Measurements from ENCODE around the gene SLC38A3.

The SLC38A3 gene

GRCh38 chr3:50268276-50268675, 63.2 kb downstream of the SLC38A3 start:
- Histone ChIP-seq H3K79me1 (ENCODE audit: low read depth, low read length) (peaks cover 3% of the 10 kb centered on the region), H3K9me3 (replicated peaks in 1 of 2; ENCODE audit: control insufficient read depth in 2 of 2, insufficient read depth in 1 of 2, low read depth in 1 of 2, low read length in 2 of 2) (no peaks in the 10 kb centered on the region), H2AFZ (ENCODE audit: low read length) (no peak overlapping the region), H3K4ac (ENCODE audit: low read length) (no peak overlapping the region), H3K27ac (replicated peaks; ENCODE audit: low read length) (no peak overlapping the region), H4K8ac (ENCODE audit: low read depth, low read length) (no peak overlapping the region), H2BK12ac (ENCODE audit: low read length) (no peak overlapping the region), H3K4me2 (ENCODE audit: insufficient read depth, low read length, poor library complexity, severe bottlenecking) (no peak overlapping the region), H2BK5ac (ENCODE audit: low read length) (peak overlapping the region; percentile 93), H3K9ac (ENCODE audit: low read depth, low read length, poor library complexity) (peak overlapping the region; percentile 32), H3K4me3 (ENCODE audit: low read length in 2 of 2) (peak overlapping the region in 1 of 2 donors; percentile 9), H3K4me1 (ENCODE audit: control insufficient read depth in 2 of 2, insufficient read depth in 1 of 2, low read depth in 1 of 2, low read length in 2 of 2) (peaks cover 47 to 57% of the 10 kb centered on the region in 2 donors), H3K14ac (ENCODE audit: low read length) (no peak overlapping the region), H2BK120ac (ENCODE audit: low read depth, low read length) (no peak overlapping the region), H3K23ac (ENCODE audit: low read depth, low read length, poor library complexity) (no peak overlapping the region), H3K27me3 (ENCODE audit: control insufficient read depth in 3 of 3, insufficient read depth in 3 of 3, low read depth in 1 of 3, low read length in 3 of 3) (peaks cover 0 to 3% (median 3%) of the 10 kb centered on the region in 3 experiments), H2BK15ac (ENCODE audit: low read length) (peak overlapping the region; percentile 98), H3K36me3 (replicated peaks in 1 of 2; ENCODE audit: control insufficient read depth in 2 of 2, insufficient read depth in 2 of 2, low read length in 2 of 2) (no peaks in the 10 kb centered on the region), H4K91ac (ENCODE audit: low read depth, low read length, poor library complexity) (no peak overlapping the region), H2AK5ac (ENCODE audit: low read depth, low read length) (peak overlapping the region; percentile 98), H3K18ac (ENCODE audit: low read length) (peak overlapping the region; percentile 94)
- no CpG with 5 or more reads among the region's 3 CpGs for WGBS, 2 donors (ENCODE audit: extremely low coverage in 2 of 2, insufficient read length in 2 of 2, insufficient replicate concordance in 1 of 2)
- no peak for DNase-seq (ENCODE audit: low spot score)

- peak within 1 kb of the TSS; percentile 93 for H4K91ac ChIP-seq (ENCODE audit: low read depth, low read length, poor library complexity)
- H3K4ac ChIP-seq (ENCODE audit: low read length), result peak within 1 kb of the TSS; percentile 39
- peak within 1 kb of the TSS; percentile 53 for H2BK120ac ChIP-seq (ENCODE audit: low read depth, low read length)
- H2AK5ac ChIP-seq (ENCODE audit: low read depth, low read length), result peak within 1 kb of the TSS; percentile 99
- H3K9ac ChIP-seq (ENCODE audit: low read depth, low read length, poor library complexity), result peak within 1 kb of the TSS; percentile 83
- H3K4me1 ChIP-seq (ENCODE audit: control insufficient read depth in 2 of 2, insufficient read depth in 1 of 2, low read depth in 1 of 2, low read length in 2 of 2), result peaks cover 42 to 54% of the 10 kb centered on the region in 2 donors
- peak within 1 kb of the TSS; percentile 87 for H3K14ac ChIP-seq (ENCODE audit: low read length)
- H3K4me2 ChIP-seq (ENCODE audit: insufficient read depth, low read length, poor library complexity, severe bottlenecking), result no peak within 1 kb of the TSS
- no peak within 1 kb of the TSS for H2AFZ ChIP-seq (ENCODE audit: low read length)
- H3K27ac ChIP-seq (replicated peaks; ENCODE audit: low read length), result no peak within 1 kb of the TSS
- H4K8ac ChIP-seq (ENCODE audit: low read depth, low read length), result no peak within 1 kb of the TSS
- H2BK5ac ChIP-seq (ENCODE audit: low read length), result peak within 1 kb of the TSS; percentile 93
- H2BK15ac ChIP-seq (ENCODE audit: low read length), result peak within 1 kb of the TSS; percentile 98
- peak within 1 kb of the TSS; percentile 94 for H3K18ac ChIP-seq (ENCODE audit: low read length)
- DNase-seq (ENCODE audit: low spot score), result no peak
- H3K9me3 ChIP-seq (replicated peaks in 1 of 2; ENCODE audit: control insufficient read depth in 2 of 2, insufficient read depth in 1 of 2, low read depth in 1 of 2, low read length in 2 of 2), result no peaks in the 10 kb centered on the region
- peak within 1 kb of the TSS in 1 of 2 donors; percentile 9 for H3K4me3 ChIP-seq (ENCODE audit: low read length in 2 of 2)
- peaks cover 6 to 9% (median 6%) of the 10 kb centered on the region in 3 experiments for H3K27me3 ChIP-seq (ENCODE audit: control insufficient read depth in 3 of 3, insufficient read depth in 3 of 3, low read depth in 1 of 3, low read length in 3 of 3)
- peak within 1 kb of the TSS; percentile 97 for H2BK12ac ChIP-seq (ENCODE audit: low read length)
- peak within 1 kb of the TSS; percentile 62 for H3K23ac ChIP-seq (ENCODE audit: low read depth, low read length, poor library complexity)
- no CpG with 5 or more reads among the region's 21 CpGs for WGBS, 2 donors (ENCODE audit: extremely low coverage in 2 of 2, insufficient read length in 2 of 2, insufficient replicate concordance in 1 of 2)
- no peaks in the 10 kb centered on the region for H3K36me3 ChIP-seq (replicated peaks in 1 of 2; ENCODE audit: control insufficient read depth in 2 of 2, insufficient read depth in 2 of 2, low read length in 2 of 2)
- H3K79me1 ChIP-seq (ENCODE audit: low read depth, low read length), result peaks cover 3% of the 10 kb centered on the region
Measured at GRCh38 chr3:50268703-50269451, 63.8 kb downstream of the SLC38A3 start, which contains the start of gene SEMA3B. TSS of gene SEMA3B (plus strand) at chr3:50269147. CDS start at chr3:50269241, 94 bp downstream.

- Histone ChIP-seq H2AK5ac (ENCODE audit: low read depth, low read length) (peak overlapping the region; percentile 99), H3K27me3 (ENCODE audit: control insufficient read depth in 3 of 3, insufficient read depth in 3 of 3, low read depth in 1 of 3, low read length in 3 of 3) (peaks cover 6 to 15% (median 12%) of the 10 kb centered on the region in 3 experiments), H2BK120ac (ENCODE audit: low read depth, low read length) (peak overlapping the region; percentile 35), H3K36me3 (replicated peaks in 1 of 2; ENCODE audit: control insufficient read depth in 2 of 2, insufficient read depth in 2 of 2, low read length in 2 of 2) (no peaks in the 10 kb centered on the region), H3K14ac (ENCODE audit: low read length) (peak overlapping the region; percentile 87), H3K18ac (ENCODE audit: low read length) (peak overlapping the region; percentile 91), H3K9ac (ENCODE audit: low read depth, low read length, poor library complexity) (peak overlapping the region; percentile 83), H3K27ac (replicated peaks; ENCODE audit: low read length) (no peak overlapping the region), H4K8ac (ENCODE audit: low read depth, low read length) (no peak overlapping the region), H3K4me1 (ENCODE audit: control insufficient read depth in 2 of 2, insufficient read depth in 1 of 2, low read depth in 1 of 2, low read length in 2 of 2) (peaks cover 37 to 50% of the 10 kb centered on the region in 2 donors), H3K23ac (ENCODE audit: low read depth, low read length, poor library complexity) (peak overlapping the region; percentile 26), H3K9me3 (replicated peaks in 1 of 2; ENCODE audit: control insufficient read depth in 2 of 2, insufficient read depth in 1 of 2, low read depth in 1 of 2, low read length in 2 of 2) (no peaks in the 10 kb centered on the region), H3K4me3 (ENCODE audit: low read length in 2 of 2) (no peak overlapping the region), H2BK15ac (ENCODE audit: low read length) (peak overlapping the region; percentile 98), H2AFZ (ENCODE audit: low read length) (no peak overlapping the region), H3K4me2 (ENCODE audit: insufficient read depth, low read length, poor library complexity, severe bottlenecking) (no peak overlapping the region), H3K79me1 (ENCODE audit: low read depth, low read length) (peaks cover 3% of the 10 kb centered on the region), H2BK5ac (ENCODE audit: low read length) (peak overlapping the region; percentile 93), H2BK12ac (ENCODE audit: low read length) (peak overlapping the region; percentile 96), H3K4ac (ENCODE audit: low read length) (peak overlapping the region; percentile 39), H4K91ac (ENCODE audit: low read depth, low read length, poor library complexity) (peak overlapping the region; percentile 93)
- WGBS, 2 donors (ENCODE audit: extremely low coverage in 2 of 2, insufficient read length in 2 of 2, insufficient replicate concordance in 1 of 2), result no CpG with 5 or more reads among the region's 4 CpGs
- no peak for DNase-seq (ENCODE audit: low spot score)
Measured at GRCh38 chr3:50269460-50269859, 64.4 kb downstream of the SLC38A3 start.

GRCh38 chr3:50269977-50270413, 64.9 kb downstream of the SLC38A3 start:
- Histone ChIP-seq H3K4me1 (ENCODE audit: control insufficient read depth in 2 of 2, insufficient read depth in 1 of 2, low read depth in 1 of 2, low read length in 2 of 2) (peaks cover 37 to 52% of the 10 kb centered on the region in 2 donors), H2AFZ (ENCODE audit: low read length) (no peak overlapping the region), H2AK5ac (ENCODE audit: low read depth, low read length) (peak overlapping the region; percentile 99), H3K23ac (ENCODE audit: low read depth, low read length, poor library complexity) (no peak overlapping the region), H4K91ac (ENCODE audit: low read depth, low read length, poor library complexity) (peak overlapping the region; percentile 93), H2BK15ac (ENCODE audit: low read length) (peak overlapping the region; percentile 98), H3K14ac (ENCODE audit: low read length) (peak overlapping the region; percentile 87), H3K4ac (ENCODE audit: low read length) (peak overlapping the region; percentile 39), H3K79me1 (ENCODE audit: low read depth, low read length) (peaks cover 3% of the 10 kb centered on the region), H3K27ac (replicated peaks; ENCODE audit: low read length) (no peak overlapping the region), H3K18ac (ENCODE audit: low read length) (peak overlapping the region; percentile 91), H2BK120ac (ENCODE audit: low read depth, low read length) (peak overlapping the region; percentile 35), H4K8ac (ENCODE audit: low read depth, low read length) (no peak overlapping the region), H3K9ac (ENCODE audit: low read depth, low read length, poor library complexity) (peak overlapping the region; percentile 83), H2BK5ac (ENCODE audit: low read length) (peak overlapping the region; percentile 93), H3K36me3 (replicated peaks in 1 of 2; ENCODE audit: control insufficient read depth in 2 of 2, insufficient read depth in 2 of 2, low read length in 2 of 2) (no peaks in the 10 kb centered on the region), H3K4me3 (ENCODE audit: low read length in 2 of 2) (no peak overlapping the region), H3K9me3 (replicated peaks in 1 of 2; ENCODE audit: control insufficient read depth in 2 of 2, insufficient read depth in 1 of 2, low read depth in 1 of 2, low read length in 2 of 2) (no peaks in the 10 kb centered on the region), H2BK12ac (ENCODE audit: low read length) (peak overlapping the region; percentile 96), H3K27me3 (ENCODE audit: control insufficient read depth in 3 of 3, insufficient read depth in 3 of 3, low read depth in 1 of 3, low read length in 3 of 3) (peaks cover 7 to 20% (median 17%) of the 10 kb centered on the region in 3 experiments), H3K4me2 (ENCODE audit: insufficient read depth, low read length, poor library complexity, severe bottlenecking) (no peak overlapping the region)
- no peak for DNase-seq (ENCODE audit: low spot score)
- no CpG with 5 or more reads among the region's 8 CpGs for WGBS, 2 donors (ENCODE audit: extremely low coverage in 2 of 2, insufficient read length in 2 of 2, insufficient replicate concordance in 1 of 2)
